B cell (primary cell): ENCODE results near the gene RILPL2. TPM values are rescaled to one million over a fixed set of nuclear protein-coding genes. Genes with fewer than 3 reads are reported as not detected.
"Not testable (repeated sequence)": the region's sequence is repeated elsewhere in the genome, so short reads cannot be mapped to it uniquely, and the experiment has no call there.

Source experiments
- ATAC-seq: fragments of 200-7000 bp; cut with Tn5 transposase; one replicate; pipeline ENCODE4 v1.10.0; 2021; ENCODE audit warnings: low read depth, mild to moderate bottlenecking, moderate number of reproducible peaks, moderate library complexity
- CTCF ChIA-PET: fragments of 350-600 bp; sonication (Branson Sonifier 250); formaldehyde crosslinking; loops from one replicate; lab custom pipeline; 2021; ENCODE audit warnings: antibody characterized with exemption, inconsistent platforms; lab: Charles Lee
- POLR2A ChIA-PET: fragments of 350-600 bp; sonication (Branson Sonifier 250); formaldehyde crosslinking; loops from one replicate; lab custom pipeline; 2021; ENCODE audit warnings: antibody characterized with exemption; lab: Charles Lee
- DNase-seq: peaks from one replicate; pipeline ENCODE4 v3.0.0; 2013
- H2AFZ ChIP-seq: 2 replicates; pipeline ENCODE4 v1.6.1; 2012; ENCODE audit warnings: mild to moderate bottlenecking, low read depth, low read length; ENCODE audit not compliant: insufficient read depth, poor library complexity, severe bottlenecking
- H3K27ac ChIP-seq, 2 donors: 1 replicate in 1 of 2; 2 replicates in 1 of 2; pipeline ENCODE4 v1.5.1; 2012 to 2013; ENCODE audit warnings: low read length in 2 of 2, mild to moderate bottlenecking in 2 of 2, moderate library complexity in 1 of 2
- H3K27me3 ChIP-seq, 4 experiments: fragments of 200-600 bp in 1 of 4; sonication (generic) in 1 of 4; replicated peaks in 1 of 4; 1 replicate in 2 of 4; 2 replicates in 2 of 4; pipeline versions ENCODE4 v1.6.1 to v1.7.0; 2013 to 2016; ENCODE audit warnings: low read length in 3 of 4, mild to moderate bottlenecking in 2 of 4, mixed read lengths in 1 of 4, moderate library complexity in 1 of 4; ENCODE audit not compliant: insufficient read depth in 4 of 4, control insufficient read depth in 3 of 4; ENCODE audit errors: control extremely low read depth in 1 of 4
- H3K36me3 ChIP-seq, 2 experiments: replicated peaks in 1 of 2; 1 replicate in 1 of 2; 2 replicates in 1 of 2; pipeline versions ENCODE4 v1.6.1 to v1.7.1; 2013; ENCODE audit warnings: low read length in 1 of 2; ENCODE audit not compliant: insufficient read depth in 2 of 2, control insufficient read depth in 1 of 2; ENCODE audit errors: control extremely low read depth in 1 of 2, extremely low read depth in 1 of 2
- H3K4me1 ChIP-seq, 2 donors: fragments of 200-600 bp in 1 of 2; sonication (generic) in 1 of 2; 1 replicate in 1 of 2; 2 replicates in 1 of 2; pipeline versions ENCODE4 v1.5.1 to v1.6.1; 2013 to 2017; ENCODE audit warnings: low read length in 2 of 2; ENCODE audit not compliant: control insufficient read depth in 2 of 2, insufficient read depth in 2 of 2
- H3K4me2 ChIP-seq: replicated peaks from 2 replicates; pipeline ENCODE3; 2012; ENCODE audit warnings: mild to moderate bottlenecking, low read depth, low read length; ENCODE audit not compliant: poor library complexity, severe bottlenecking
- H3K4me3 ChIP-seq, 5 experiments: fragments of 200-600 bp in 1 of 5; sonication (generic) in 1 of 5; 1 replicate in 3 of 5; 2 replicates in 2 of 5; pipeline versions ENCODE4 v1.5.1 to v1.7.0; 2011 to 2016; ENCODE audit warnings: low read length in 4 of 5, mild to moderate bottlenecking in 4 of 5, low read depth in 2 of 5, control low read depth in 1 of 5, moderate library complexity in 1 of 5; ENCODE audit not compliant: insufficient read depth in 1 of 5; ENCODE audit errors: control extremely low read depth in 1 of 5, extremely low read depth in 1 of 5
- H3K79me2 ChIP-seq: fragments of 200-600 bp; sonication (generic); one replicate; pipeline ENCODE4 v1.6.0; 2016; ENCODE audit warnings: low read length; ENCODE audit not compliant: control insufficient read depth, insufficient read depth
- H3K9ac ChIP-seq: fragments of 200-600 bp; sonication (generic); 2 replicates; pipeline ENCODE4 v1.6.1; 2017; ENCODE audit warnings: mild to moderate bottlenecking, low read length, moderate library complexity
- H3K9me3 ChIP-seq, 3 donors: one replicate each; pipeline versions ENCODE4 v1.6.1 to v1.7.1; 2013; ENCODE audit warnings: low read length in 2 of 3; ENCODE audit not compliant: control insufficient read depth in 2 of 3, insufficient read depth in 1 of 3; ENCODE audit errors: control extremely low read depth in 1 of 3
- H4K20me1 ChIP-seq: 2 replicates; pipeline ENCODE4 v1.6.0; 2012; ENCODE audit warnings: mild to moderate bottlenecking, low read length; ENCODE audit not compliant: insufficient read depth, control insufficient read depth, poor library complexity, severe bottlenecking
- H3K27ac Mint-ChIP-seq: one replicate; pipeline ENCODE4 v1.8.0; 2021; ENCODE audit warnings: mixed read lengths
- H3K27me3 Mint-ChIP-seq: one replicate; pipeline ENCODE4 v1.8.0; 2021; ENCODE audit warnings: mixed read lengths
- H3K4me1 Mint-ChIP-seq: one replicate; pipeline ENCODE4 v1.8.0; 2021; ENCODE audit warnings: mixed read lengths
- H3K4me3 Mint-ChIP-seq: one replicate; pipeline ENCODE4 v1.8.0; 2021; ENCODE audit warnings: mixed read lengths
- H3K9me3 Mint-ChIP-seq: one replicate; pipeline ENCODE4 v1.8.0; 2022; ENCODE audit warnings: mixed read lengths; ENCODE audit not compliant: insufficient read depth
- CTCF ChIP-seq: fragments of 200-600 bp; IDR thresholded peaks from one replicate; pipeline ENCODE4 v1.8.0; 2022; ENCODE audit warnings: antibody characterized with exemption, mild to moderate bottlenecking
- EZH2 ChIP-seq: IDR thresholded peaks from 2 replicates; pipeline ENCODE4 v1.6.1; 2012; ENCODE audit warnings: borderline replicate concordance, low read depth, mild to moderate bottlenecking, moderate library complexity, low read length; ENCODE audit not compliant: insufficient read depth, poor library complexity, severe bottlenecking
- WGBS: methylation state at CpG from one replicate; pipeline ENCODE4 v1.1.5; 2013; ENCODE audit warnings: missing lambda C conversion rate; ENCODE audit not compliant: insufficient coverage; 5-methylcytosine and 5-hydroxymethylcytosine counted together
- intact Hi-C: fragments of 100-400 bp; cut with micrococcal nuclease; formaldehyde crosslinking; loops from one replicate; pipeline ENCODE4 v1.10.0; 2022
- polyA plus RNA-seq: library from polyadenylated mRNA; depleted of rRNA; stranded (reverse); fragments of >200 nt; gene quantifications from 2 replicates; pipeline ENCODE4 v1.2.3, GENCODE V29; 2012
- total RNA-seq, 2 donors: library from RNA; stranded (reverse); fragments of 120-200 nt in 1 of 2; gene quantifications; 1 replicate in 1 of 2; 2 replicates in 1 of 2; pipeline versions ENCODE4 v1.2.3 to v1.2.4, GENCODE V29; 2013 to 2022

RILPL2 gene
- total and polyA plus RNA-seq, 2 donors (not counting 1 experiment from before 2014, with no cell fraction given) = 4.0 to 12.6 TPM

GRCh38 chr12:123457980-123458779 lies 21.7 kb upstream of the RILPL2 start, which contains the start of gene SNRNP35:
Gene SNRNP35 (plus strand): TSS chr12:123458139. CDS start chr12:123465541, 7,402 bp downstream.
- no peaks in the 10 kb centered on the region for H3K27me3 Mint-ChIP-seq
- no peaks in the 10 kb centered on the region for H3K27me3 ChIP-seq
- peak within 1 kb of the TSS; percentile 100 for H2AFZ ChIP-seq
- intact Hi-C loops = loop anchor here (1.0 to 10.0 kb wide), 3 partner anchors 31 to 93 kb away; partner anchors contain the start of gene RILPL1
- no peaks in the 10 kb centered on the region for H3K9me3 Mint-ChIP-seq
- POLR2A ChIA-PET = interaction anchor here (0.6 to 3.8 kb wide), 15 partner anchors 10 to 441 kb away, joined by 3 to 28 read pairs (median 6); partner anchors contain the start of gene RILPL2
- H3K4me3 Mint-ChIP-seq = peak within 1 kb of the TSS; percentile 99
- peak within 1 kb of the TSS; percentile 76 to 99 (median 95) for H3K4me3 ChIP-seq
- H3K9ac ChIP-seq = peak within 1 kb of the TSS; percentile 93
- CTCF ChIA-PET = interaction anchor here (0.8 to 3.1 kb wide), 7 partner anchors 10 to 93 kb away, joined by 3 to 16 read pairs (median 3); no protein-coding TSS in a partner anchor
- no peaks in the 10 kb centered on the region for H3K9me3 ChIP-seq
- under 1% methylated on average over 48 of the region's 48 CpGs for WGBS
- H3K4me1 Mint-ChIP-seq = peaks cover 26% of the 10 kb centered on the region
- TF ChIP-seq CTCF (no peak), EZH2 (no peak)
- H3K4me2 ChIP-seq = peak within 1 kb of the TSS; percentile 70
- H3K27ac ChIP-seq = peak within 1 kb of the TSS; percentile 92 to 98
- peaks cover 0 to 3% of the 10 kb centered on the region in 2 experiments for H3K36me3 ChIP-seq
- peaks cover 12 to 17% of the 10 kb centered on the region in 2 donors for H3K4me1 ChIP-seq
- H4K20me1 ChIP-seq = no peaks in the 10 kb centered on the region
- peak; percentile 96 for DNase-seq
- ATAC-seq = peak; percentile 79
- peaks cover 45% of the 10 kb centered on the region for H3K79me2 ChIP-seq
- peak within 1 kb of the TSS; percentile 100 for H3K27ac Mint-ChIP-seq

- intact Hi-C loops = loop anchor here (10.0 kb wide), 1 partner anchor 82 kb away; the partner anchor contains the start of gene RILPL1
- H3K9me3 Mint-ChIP-seq = no peaks in the 10 kb centered on the region
- TF ChIP-seq EZH2 = no peak
- TF ChIP-seq CTCF = no peak
- Histone ChIP-seq H3K27me3 (no peaks in the 10 kb centered on the region), H3K4me3 (no peak overlapping the region), H3K4me2 (no peak overlapping the region), H2AFZ (no peak overlapping the region), H3K9me3 (no peaks in the 10 kb centered on the region), H3K9ac (no peak overlapping the region), H4K20me1 (no peaks in the 10 kb centered on the region), H3K4me1 (peaks cover 0 to 5% of the 10 kb centered on the region in 2 donors), H3K36me3 (no peaks in the 10 kb centered on the region), H3K27ac (no peak overlapping the region), H3K79me2 (peaks cover under 1% of the 10 kb centered on the region)
- POLR2A ChIA-PET = no interaction called here
- DNase-seq (no peak), ATAC-seq (no peak)
- CTCF ChIA-PET = no interaction called here
- WGBS = no CpG with 5 or more reads among the region's 3 CpGs
- no peak overlapping the region for H3K27ac Mint-ChIP-seq
- H3K4me1 Mint-ChIP-seq = peaks cover 9% of the 10 kb centered on the region
- no peak overlapping the region for H3K4me3 Mint-ChIP-seq
- H3K27me3 Mint-ChIP-seq = no peaks in the 10 kb centered on the region
Observed at GRCh38 chr12:123453165-123453564, 16.7 kb upstream of the RILPL2 start.

GRCh38 chr12:123452276-123452550 lies 15.7 kb upstream of the RILPL2 start:
- H3K4me3 Mint-ChIP-seq = not testable (repeated sequence)

More at GRCh38 chr12:123452276-123452550, 15.7 kb upstream of the RILPL2 start:
- not testable (repeated sequence) for H3K27ac Mint-ChIP-seq, H3K27me3 ChIP-seq, H3K9me3 ChIP-seq, H3K27ac ChIP-seq, ATAC-seq, H3K79me2 ChIP-seq, DNase-seq, H3K27me3 Mint-ChIP-seq, H4K20me1 ChIP-seq, H3K4me3 ChIP-seq, H3K9ac ChIP-seq, H2AFZ ChIP-seq, H3K36me3 ChIP-seq, H3K4me2 ChIP-seq, H3K9me3 Mint-ChIP-seq
- peaks cover 14% of the 10 kb centered on the region for H3K4me1 Mint-ChIP-seq
- ChIA-PET POLR2A (interaction anchor here (0.6 to 1.0 kb wide), 3 partner anchors 10 to 638 kb away, joined by 3 to 7 read pairs (median 4); no protein-coding TSS in a partner anchor), CTCF (interaction anchor here (0.9 to 1.3 kb wide), 2 partner anchors 9 to 15 kb away, joined by 4 to 5 read pairs; no protein-coding TSS in a partner anchor)
- intact Hi-C loops = loop anchor here (10.0 kb wide), 1 partner anchor 83 kb away; the partner anchor contains the start of gene RILPL1
- H3K4me1 ChIP-seq = peaks cover 3 to 14% of the 10 kb centered on the region in 2 donors
- WGBS = no CpG with 5 or more reads among the region's 1 CpG
